Embryonic facial prominence (tissue), 1 donor: ENCODE results near the gene ULK3.

Source experiments
- DNase-seq: peaks from one replicate; pipeline ENCODE4 v3.0.0-alpha.2; 2016; ENCODE audit errors: extremely low spot score

Gene ULK3

DNA sequence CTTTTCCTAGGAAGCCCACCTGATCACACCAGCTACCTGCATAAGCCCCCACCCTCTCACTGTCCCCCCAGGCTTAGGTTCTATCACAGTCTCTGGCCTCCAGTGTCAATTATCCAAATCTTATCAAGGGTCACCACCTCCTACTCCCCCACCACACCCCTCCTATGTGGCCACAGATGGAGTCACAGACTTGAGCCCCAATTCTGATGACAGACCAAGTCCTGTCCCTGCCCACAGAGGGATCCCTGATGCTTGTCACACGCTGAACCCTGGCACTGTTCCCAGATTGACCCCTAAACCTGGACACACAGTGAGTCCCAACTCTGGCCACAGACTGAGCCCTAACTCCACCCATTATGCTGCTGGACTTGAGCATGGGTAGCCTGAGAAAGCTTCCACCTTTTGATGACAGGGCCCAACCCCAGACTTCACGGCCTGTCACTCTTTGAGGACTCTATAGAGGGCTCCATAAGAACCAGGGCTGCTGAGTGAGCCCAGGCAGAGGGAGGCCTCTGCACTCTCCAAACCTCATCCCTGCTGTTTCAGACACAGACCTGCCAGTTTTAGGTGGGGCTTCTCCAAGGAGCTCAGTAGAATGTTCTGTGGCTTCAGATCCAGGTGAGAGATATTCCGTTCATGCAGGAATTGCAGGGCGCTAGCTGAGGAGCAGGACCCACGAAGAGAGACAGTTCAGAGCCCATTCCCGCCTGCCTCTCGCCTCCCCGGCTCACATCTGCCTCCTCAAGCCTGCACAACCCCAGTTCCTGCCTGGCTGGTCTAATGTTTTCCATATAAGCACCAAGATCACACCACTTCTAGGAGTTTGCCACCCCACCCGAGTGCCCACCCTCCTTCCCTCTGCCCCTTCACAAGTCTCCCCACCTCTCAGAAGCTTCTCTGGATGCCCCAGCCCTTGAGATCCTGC lies 1.8 kb downstream of the ULK3 start:
- no peak for DNase-seq

DNA sequence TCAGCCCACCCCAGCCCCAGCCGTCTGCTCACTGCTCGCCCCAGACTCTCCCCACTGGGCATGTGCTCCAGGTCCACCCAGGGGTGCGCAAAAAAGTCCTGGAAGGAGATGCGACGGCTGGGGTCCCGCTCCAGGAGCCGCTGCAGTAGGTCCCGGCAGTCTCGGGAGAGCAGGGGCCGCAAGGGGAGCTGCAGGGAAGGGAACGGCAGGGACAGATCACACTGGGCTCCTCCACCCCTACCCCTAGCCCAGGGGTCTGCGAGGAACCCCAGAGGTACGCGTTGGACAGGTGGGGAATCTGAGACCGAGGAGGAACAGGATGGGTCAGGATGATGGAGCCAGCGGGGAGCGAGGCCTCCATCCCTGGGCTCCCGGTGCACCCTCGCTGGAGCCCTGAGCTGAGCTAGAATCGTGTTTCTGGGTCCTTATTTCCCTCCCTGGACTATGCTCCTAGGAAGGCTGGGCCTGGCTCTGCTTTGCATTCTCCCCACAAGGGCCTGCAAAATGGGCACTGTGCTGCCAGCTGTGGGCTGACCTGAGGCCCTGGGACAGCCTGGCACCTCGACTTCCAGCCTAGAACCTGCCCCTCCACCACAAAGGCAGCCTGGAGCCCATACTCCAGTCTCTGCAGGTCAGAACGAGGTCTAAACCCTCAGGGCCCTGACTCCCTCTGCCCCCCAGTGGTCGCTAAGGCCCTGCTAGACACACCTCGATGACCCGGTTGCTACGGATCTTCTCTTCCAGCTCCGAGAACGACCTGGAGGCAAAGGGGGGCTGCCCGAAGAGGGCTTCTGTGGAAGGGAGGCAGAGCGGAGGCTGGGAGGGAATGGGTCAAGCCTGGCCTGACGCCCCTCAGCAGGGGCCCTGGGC lies 3.2 kb downstream of the ULK3 start:
- no peak for DNase-seq

DNA sequence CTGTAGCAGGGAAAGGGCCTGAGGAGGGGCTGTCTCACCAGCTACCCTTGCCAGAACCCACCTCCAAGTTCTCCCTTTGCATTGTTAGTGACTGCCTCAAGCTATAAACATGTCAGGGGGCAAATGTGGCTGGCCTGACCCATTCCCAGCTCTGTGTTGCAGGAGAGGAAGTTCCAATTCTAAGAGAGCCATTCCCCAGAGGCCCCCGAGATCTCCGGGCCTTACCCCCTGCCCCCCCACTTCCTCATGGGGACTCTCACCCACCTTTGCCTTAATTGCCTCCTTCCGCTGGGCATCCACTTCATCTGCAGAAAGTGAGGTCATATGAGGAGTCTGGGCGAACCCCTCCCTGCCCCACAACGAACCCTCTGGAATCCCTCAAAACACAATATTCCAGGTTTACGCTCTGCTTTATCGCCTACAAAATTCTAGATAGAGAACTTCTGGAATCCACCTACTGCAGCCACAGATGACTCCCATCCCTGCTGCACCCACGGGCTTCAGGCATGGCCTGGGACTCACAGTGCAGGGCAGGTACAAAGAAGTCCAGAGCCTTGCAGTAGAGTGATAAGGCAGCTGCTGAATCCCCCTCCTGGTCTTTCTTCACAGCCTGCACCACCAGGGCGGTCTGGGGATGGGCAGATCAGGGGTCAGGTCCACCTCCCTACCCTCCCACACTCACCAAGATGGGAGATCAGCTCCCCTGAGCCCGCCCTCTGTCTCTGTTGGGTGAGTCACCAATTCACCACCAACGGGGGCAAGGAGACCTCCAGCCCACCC lies 4.0 kb downstream of the ULK3 start:
- DNase-seq: no peak

DNA sequence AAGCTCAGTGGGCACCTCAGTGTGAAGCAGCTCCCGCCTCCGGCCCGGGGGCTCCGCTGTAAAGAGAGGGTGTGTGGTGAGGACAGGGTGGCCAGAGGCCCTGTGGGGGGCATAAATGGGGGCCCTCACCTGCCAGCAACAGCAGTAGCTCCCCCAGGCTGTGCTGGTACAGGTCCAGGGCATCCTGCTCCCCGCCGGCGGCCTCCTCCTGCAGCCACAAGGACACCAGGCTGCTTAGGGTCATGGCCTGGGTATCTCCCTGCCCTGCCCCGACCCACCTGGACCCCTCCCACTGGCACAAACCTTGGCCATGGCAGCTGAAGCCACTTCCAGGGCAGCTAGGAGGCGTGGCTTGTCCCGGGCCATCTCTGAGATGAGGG lies 4.8 kb downstream of the ULK3 start:
- DNase-seq: no peak

DNA sequence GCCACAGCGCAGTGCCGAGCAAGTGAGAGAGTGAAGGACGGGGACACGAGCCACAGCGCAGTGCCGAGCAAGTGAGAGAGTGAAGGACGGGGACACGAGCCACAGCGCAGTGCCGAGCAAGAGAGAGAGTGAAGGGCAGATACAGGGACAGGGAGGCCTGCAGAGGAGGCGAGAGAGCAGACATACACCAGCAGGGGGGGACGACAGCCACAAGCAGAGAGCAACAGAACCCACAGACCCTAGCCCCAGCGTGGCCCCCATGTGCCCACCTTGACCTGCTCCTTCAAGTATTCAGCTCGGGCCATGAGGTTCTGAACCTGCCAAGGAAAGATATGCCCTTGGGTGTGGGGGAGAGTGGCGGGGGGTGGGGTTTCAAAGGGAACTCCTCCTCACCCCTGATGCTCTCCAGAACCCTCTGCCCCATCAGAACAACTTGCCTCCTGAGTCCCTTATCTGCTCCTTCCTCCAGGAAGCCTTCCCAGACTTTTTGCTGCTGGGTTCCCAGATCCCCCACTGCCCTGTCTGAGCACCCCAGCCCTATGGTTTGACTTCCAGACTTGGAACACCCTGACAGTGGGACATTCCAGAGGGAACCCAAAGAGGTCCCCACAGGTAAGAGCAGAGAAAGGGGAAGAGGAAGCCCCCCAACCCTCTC lies 5.3 kb downstream of the ULK3 start:
- DNase-seq: no peak

DNA sequence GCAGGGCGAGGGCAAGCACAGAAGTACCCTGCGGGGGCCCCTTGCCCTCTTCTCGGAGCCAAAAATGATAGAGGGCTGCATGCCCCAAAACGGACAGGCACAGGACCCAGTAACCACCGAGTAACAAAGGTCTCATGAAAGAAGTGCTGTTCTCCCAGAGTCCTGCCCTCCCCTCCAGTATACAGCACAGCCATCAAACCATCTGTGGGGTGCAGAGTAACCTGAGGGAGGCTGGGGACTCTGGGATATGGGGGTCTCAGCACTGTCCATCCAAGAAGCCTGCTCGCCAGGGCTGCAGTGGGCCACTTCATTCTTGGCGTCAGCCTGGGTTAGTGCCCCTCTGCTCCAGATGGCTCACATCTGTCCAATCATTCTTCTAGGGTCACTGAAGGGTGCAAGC lies 6.1 kb downstream of the ULK3 start:
- no peak for DNase-seq

DNA sequence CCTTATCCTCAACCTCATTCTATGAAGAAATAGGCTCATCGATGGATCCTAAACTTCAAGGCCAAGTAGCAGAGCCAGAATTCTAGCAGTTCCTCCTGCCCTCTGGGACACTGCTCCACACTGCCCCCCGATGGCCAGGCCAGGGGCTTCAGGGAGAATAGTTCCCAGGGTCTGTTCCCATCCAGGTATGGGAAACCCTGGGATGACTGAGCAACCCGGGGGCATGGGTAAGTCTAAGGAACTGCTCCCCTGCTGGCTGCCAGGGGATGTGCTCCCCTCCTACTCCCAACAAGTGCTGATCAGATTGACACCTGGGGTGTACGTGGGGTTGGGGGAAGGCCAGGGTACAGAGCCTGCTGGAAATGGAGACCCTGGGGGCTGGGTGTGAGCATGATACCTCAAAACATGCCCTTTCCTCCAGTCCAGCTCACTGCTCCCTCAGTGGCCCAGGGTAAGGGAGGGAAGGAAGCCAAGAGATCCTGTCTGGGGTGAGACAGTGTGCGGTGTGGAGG lies 7.6 kb downstream of the ULK3 start:
- DNase-seq: no peak

DNA sequence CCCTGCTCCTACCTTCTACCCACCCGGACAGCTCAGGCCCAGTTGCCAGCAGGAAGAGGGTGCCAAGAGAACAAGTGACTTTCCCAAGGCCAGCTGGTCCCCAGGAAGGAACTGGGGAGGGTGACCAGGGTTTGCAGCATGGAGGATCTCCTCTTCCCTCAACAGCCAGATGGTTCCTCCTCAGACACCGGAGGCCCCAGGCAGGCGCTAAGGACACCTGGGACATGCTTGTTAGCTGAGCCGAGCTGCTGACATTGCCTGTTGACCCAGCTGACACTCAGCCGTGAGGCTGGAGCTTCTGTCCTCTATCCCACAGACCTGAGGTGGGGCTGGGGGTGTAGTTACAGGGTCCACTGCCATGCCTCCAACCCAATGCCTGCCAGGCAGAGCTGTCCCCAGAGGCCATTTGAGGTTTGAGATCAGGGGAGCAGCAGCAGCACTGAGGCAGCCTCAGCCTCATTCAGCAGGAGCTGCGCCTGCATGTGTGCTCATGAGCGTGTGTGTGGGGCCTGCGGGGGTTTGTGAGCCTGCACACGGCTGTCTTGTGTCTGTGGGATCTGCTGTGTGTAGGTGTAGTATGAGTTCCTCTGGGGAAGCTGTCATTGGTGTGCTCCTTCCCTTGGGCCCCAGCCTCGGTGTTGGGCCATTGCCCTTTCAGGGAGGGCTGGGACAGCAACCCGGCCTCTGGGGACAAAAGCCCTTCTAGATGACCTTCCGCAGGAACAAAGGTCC lies 9.4 kb downstream of the ULK3 start:
- no peak for DNase-seq

DNA sequence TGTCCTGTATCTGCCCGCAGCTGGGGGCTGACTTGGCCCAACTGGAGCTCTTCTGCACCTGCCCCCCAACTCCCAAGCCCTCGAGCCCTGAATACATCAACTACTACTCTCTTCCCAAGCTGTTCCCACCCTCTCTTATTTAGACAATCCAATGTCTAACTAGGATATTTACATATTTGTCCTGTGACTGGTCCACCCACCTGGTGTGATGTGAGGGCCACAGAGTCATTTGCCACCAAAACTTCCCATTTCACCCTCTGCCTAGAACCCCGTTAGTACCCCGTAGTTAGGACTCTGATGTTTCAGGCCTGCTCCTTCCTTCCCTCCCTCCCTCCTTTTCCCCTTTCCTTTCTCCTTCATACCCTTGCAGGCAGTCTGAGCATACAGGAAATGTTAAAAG lies 10.1 kb downstream of the ULK3 start:
- no peak for DNase-seq

DNA sequence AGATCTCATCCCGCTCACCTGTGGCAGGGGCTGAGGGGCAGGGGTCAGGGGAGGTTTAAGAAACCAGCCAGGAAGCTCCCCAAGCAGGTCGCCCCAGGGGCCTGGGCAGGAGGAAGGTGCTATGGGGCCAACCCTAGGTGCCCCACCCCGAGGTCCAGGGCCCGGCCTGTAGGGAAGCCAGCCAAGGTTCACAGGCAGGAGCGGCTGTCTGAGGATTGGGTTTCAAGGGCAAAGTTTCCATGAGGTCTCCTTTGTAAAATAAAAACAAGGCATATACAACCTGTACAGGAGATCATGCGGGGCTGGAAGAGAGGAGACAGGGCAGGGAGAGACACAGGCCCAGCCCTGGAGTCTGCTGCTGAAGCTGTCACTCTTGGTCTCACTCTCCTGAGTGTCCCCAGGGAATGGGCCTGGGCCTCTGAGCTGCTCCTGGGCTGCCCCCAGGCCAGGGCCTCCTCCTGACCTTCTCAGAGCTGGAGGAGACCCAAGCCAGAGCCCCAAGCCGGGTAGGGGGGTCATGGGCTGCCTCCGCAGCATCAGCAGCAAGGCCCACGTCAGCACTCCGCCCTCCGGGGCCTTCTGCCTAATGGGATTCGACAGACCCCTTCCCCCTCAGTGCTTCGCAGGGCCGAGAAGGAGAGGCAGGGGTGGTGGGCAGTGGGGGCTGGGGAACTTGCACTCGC lies 11.0 kb downstream of the ULK3 start:
- DNase-seq: no peak

DNA sequence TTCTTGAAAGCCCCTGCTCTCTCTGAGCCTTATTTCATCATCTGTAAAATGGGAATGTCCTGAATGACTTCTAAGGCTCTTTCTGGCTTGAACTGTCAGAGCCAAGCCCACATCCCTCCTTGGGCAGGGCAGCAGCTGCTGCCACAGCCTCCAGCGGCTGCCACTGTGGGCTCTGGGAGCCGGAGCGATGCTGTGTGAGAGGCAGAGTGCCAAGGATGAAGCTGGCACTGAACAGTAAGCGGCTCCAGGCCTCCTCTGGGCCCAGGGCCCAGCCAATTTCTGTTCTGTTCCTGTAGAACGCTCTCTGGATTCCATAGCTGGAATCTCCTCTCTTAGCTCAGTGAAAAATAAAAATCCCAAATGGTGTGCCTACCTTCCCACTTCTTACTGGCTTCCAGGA lies 12.1 kb downstream of the ULK3 start:
- DNase-seq: no peak

DNA sequence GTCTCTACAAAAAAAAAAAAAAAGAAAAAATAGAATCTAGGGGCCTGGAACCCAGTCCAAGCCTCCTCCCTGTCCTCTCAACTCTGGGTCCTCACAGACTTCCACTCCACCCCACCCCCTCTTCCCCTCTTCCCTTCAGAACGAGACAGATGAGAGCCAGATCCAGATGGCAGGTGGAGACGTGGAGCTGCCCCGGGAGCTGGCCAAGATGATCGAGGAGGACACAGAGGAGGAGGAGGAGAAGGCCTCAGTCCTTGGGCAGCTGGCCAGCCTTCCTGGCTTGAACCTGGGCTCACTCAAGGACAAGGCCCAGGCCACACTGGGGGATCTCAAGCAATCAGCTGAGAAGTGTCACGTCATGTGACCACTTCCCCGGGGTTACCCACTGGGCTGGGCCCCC lies 13.0 kb downstream of the ULK3 start:
- no peak for DNase-seq

DNA sequence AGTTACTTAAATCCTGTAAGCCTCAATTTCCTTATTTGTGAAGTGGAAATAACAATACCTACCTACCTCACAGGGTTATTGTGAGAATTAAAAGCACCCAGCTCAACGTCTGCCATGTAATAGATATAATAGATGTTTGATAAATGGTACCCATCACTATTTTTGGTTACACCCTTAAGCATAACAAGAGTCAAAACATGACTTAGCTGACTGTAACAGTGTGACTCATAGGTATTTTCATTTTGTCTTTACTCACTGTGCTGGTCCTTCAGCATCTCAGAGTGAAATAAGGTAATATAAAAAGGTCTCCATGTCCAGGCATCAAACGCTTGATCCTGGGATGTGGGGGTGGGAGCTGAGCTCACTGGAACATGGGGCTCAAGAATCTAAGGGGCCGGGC lies 13.5 kb downstream of the ULK3 start:
- DNase-seq: no peak

DNA sequence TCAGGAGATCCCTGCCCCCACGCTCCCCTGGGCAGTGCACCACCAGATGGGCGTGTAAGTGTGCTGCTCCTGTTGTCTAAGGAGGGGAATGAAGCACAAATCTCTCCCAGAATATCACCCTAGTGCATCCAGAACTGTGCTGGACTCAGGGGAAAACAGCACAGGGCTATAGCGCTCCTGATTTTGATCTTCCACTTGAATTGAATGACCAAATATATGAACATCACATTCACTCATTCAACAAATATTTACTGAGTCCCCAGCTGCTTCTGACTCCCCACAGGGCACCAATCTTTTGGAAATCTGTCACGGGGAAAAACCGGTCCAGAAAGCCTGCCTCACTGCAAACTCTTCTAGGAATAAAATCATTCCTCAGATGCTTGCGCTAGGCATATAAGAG lies 14.1 kb downstream of the ULK3 start:
- no peak for DNase-seq

DNA sequence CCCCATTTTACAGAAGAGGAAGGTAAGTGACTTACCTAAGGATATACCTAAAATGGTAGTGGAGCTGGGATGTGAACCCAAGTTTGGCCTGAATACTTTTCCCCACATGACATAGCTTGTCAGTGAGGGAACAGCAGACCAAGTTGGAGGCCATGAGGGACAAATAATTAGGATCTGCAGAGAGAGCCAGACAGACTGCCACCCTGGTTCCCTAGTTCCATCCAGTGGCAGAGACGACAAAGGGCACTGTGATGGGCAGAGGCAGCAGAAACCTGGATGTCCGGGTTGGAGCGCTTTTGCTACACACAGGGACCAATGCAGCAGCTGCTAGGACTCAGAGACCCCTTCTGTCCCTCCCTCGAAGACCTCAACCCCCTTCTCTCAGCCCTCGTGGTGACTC lies 15.3 kb downstream of the ULK3 start:
- DNase-seq: no peak

DNA sequence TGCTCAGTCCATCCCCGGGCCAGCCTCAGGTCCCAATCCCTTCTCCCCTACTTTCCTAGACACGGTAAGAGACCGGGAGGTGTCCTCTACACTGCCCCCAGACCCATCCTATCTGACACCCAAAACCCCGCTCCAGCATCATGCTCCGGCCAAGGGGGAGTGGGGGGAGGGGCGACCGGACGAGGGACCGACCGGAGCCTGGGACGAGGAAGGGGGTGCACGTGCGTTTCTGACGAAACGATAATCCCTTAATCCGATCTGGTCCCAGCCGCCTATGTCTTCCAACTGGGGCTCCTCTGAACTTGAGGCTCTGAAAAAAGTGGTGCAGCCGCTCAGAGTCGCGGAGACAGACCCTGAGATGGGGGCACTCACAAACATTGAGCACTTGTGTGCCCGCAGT lies 16.0 kb downstream of the ULK3 start:
- no peak for DNase-seq

DNA sequence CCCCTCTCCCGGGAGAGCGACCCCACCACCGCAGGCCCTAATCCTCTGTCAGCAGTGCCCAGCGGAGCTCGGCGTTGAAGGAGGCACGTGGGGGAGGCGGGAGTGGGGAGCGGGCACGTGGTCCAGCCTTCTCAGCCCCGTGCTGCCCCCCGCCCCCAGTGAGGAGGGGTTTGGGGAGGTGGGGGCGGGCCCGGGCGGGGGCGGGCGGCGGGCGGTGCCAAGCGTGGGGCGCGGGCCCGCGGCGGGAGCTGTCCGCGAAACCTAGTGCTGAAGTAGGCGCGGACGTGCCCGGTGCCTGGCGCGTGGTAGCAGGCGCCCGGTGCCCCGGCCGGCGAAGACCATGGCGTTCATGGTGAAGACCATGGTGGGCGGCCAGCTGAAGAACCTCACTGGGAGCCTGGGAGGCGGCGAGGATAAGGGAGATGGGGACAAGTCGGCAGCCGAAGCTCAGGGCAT lies 16.6 kb downstream of the ULK3 start, which contains the start of gene CPLX3:
Gene CPLX3 (plus strand): TSS at position 264 of the 456 bp plus-strand sequence. CDS start 77 bp downstream, at position 341.
- no peak for DNase-seq

DNA sequence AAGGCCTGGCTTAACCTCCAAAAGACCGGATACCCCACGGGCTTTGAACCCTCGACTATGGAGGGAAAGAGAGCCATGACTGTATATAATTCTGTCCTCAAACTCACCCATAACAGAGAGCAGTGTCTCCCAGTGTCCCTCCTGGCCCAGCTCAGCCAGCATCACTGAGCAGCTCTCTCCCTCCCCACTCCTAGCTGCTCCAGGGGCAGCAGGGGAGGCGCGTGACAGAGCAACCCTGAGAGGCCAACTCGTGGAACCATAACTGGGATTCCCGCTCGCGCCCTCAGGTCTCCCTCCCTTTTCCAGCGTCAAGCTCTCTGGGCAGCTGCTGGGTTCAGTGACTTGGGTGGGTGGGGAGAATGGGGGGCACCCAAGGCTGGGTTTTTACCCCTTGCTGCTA lies 17.1 kb downstream of the ULK3 start:
- DNase-seq: no peak

DNA sequence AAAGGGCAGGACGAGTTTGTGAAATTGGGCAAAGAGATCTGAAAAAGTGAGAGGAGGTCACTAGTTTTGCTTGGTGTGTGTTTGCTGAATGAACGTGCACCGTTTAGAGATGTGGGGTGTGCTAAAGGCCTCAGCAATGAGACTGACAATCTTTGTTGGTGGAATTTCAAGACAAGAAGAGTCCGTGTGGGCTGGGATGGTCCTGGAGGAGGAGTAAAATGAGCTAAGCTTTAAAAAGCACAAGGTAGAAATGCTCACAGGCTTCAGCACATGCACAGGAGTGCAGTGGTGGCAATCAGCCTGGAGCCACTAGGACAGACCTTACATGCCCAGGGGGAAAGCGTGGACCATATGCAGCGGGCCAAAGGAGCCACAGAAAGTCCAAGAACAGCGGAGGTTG lies 18.0 kb downstream of the ULK3 start:
- no peak for DNase-seq

DNA sequence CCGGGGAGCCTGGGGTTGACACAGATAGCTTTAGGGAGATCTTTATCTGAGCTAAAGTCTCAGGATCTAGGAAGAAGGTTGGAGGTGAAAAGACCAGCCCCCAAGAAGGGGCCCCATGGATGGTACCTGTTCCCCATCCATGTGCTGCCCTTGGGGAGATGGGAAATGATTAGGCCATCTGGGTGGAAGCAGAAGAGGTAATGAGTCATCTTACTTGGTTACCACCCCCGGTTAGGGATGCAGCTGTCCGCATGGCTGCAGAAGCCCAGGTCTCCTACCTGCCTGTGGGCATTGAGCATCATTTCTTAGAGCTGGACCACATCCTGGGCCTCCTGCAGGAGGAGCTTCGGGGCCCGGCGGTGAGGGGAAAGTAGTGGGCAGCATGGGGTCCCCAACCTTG lies 19.6 kb downstream of the ULK3 start:
- DNase-seq: no peak
